ENCODE measurements around the gene BAIAP3. TPM values are rescaled to one million over a fixed set of nuclear protein-coding genes. Genes with fewer than 3 reads are reported as not detected.

BAIAP3 gene
- total and polyA plus RNA-seq, 2 donors (not counting 3 experiments of a cell fraction or from before 2014, with no cell fraction given), result 0.36 to 0.66 TPM

- H3K9me1 ChIP-seq (replicated peaks; ENCODE audit: control insufficient read depth, extremely low read depth, insufficient read depth, low read length), result no peaks in the 10 kb centered on the region
- dilution Hi-C loops (cut with MboI; ENCODE audit: extremely low pct_ligation_motif_present, low sequenced_read_pairs), result no loop called here
- no peaks in the 10 kb centered on the region for H3K9me3 ChIP-seq (replicated peaks; ENCODE audit: control insufficient read depth, insufficient read depth, low read length)
- ChIA-PET CTCF (no interaction called here), POLR2A (no interaction called here)
- FAIRE-seq, result no peak
- H4K20me1 ChIP-seq (replicated peaks; ENCODE audit: control insufficient read depth, extremely low read depth, insufficient read depth, low read length), result no peaks in the 10 kb centered on the region
- H3K9ac ChIP-seq (replicated peaks; ENCODE audit: extremely low read depth, insufficient read depth, low read length), result no peak overlapping the region
- no peak overlapping the region for H3K27ac ChIP-seq (ENCODE audit: insufficient read depth, low read depth, low read length)
- peaks cover 0 to 13% of the 10 kb centered on the region in 2 experiments for H3K36me3 ChIP-seq (ENCODE audit: control insufficient read depth in 2 of 2, extremely low read depth in 1 of 2, insufficient read depth in 2 of 2, low read length in 2 of 2)
- H3K4me2 ChIP-seq (ENCODE audit: insufficient read depth, low read length), result no peak overlapping the region
- no peaks in the 10 kb centered on the region for H3K27me3 ChIP-seq (ENCODE audit: control insufficient read depth in 2 of 2, insufficient read depth in 2 of 2, low read length in 2 of 2)
- no peaks in the 10 kb centered on the region for H3K4me1 ChIP-seq (ENCODE audit: control insufficient read depth, extremely low read depth, insufficient read depth, low read length)
- no peak overlapping the region for H3K4me3 ChIP-seq (replicated peaks in 1 of 3; ENCODE audit: insufficient read depth in 1 of 3, low read depth in 1 of 3, low read length in 3 of 3)
- no TSS peak for BruUV-seq (replicated peaks)
- no peak for TF ChIP-seq EZH2 (IDR thresholded peaks at IDR 0.05; ENCODE audit: borderline replicate concordance, low read depth, low read length, severe bottlenecking)
- TF ChIP-seq MYC (IDR thresholded peaks at IDR 0.05; ENCODE audit: low read depth, low read length), result no peak
- no peak for TF ChIP-seq CTCF (IDR thresholded peaks at IDR 0.05; ENCODE audit: extremely low read depth in 1 of 2, insufficient read depth in 1 of 2, low read depth in 1 of 2, low read length in 2 of 2)
- TF ChIP-seq POLR2AphosphoS5 (IDR thresholded peaks at IDR 0.05; ENCODE audit: insufficient read depth, low read depth, low read length), result no peak
- no peak for TF ChIP-seq JUN (IDR thresholded peaks at IDR 0.05; ENCODE audit: borderline replicate concordance, insufficient read depth, insufficient read length, low read depth)
- no peak for TF ChIP-seq POLR2A (IDR thresholded peaks at IDR 0.05; ENCODE audit: low read depth, low read length)
- no peak for TF ChIP-seq MAX (IDR thresholded peaks at IDR 0.05; ENCODE audit: insufficient read depth, insufficient read length)
- TF ChIP-seq FOS (IDR thresholded peaks at IDR 0.05; ENCODE audit: borderline replicate concordance, insufficient read depth, low read length), result no peak
- no peak for TF ChIP-seq GATA2 (IDR thresholded peaks at IDR 0.05; ENCODE audit: insufficient read depth, insufficient read length, low read depth, low read length)
- H3K79me2 ChIP-seq (ENCODE audit: control insufficient read depth, insufficient read depth, low read length), result no peaks in the 10 kb centered on the region
- no peak for DNase-seq (ENCODE audit: low read depth, low spot score)
- H2AFZ ChIP-seq (ENCODE audit: low read depth, low read length), result no peak overlapping the region
- intact Hi-C loops (cut with micrococcal nuclease), result no loop called here
Observed at GRCh38 chr16:1387331-1387730, 53.9 kb downstream of the BAIAP3 start.
